ENCODE results near the gene INSIG1.
A peak's percentile ranks its signal among the peaks of the same experiment; 100 is the strongest.

INSIG1 gene

GRCh38 chr7:155333346-155334234 is 35.9 kb downstream of the INSIG1 start:
- DNase-seq: no peak

- DNase-seq: no peak
These were observed 39.3 kb downstream of the INSIG1 start for GRCh38 chr7:155336812-155337602.

GRCh38 chr7:155337946-155338631 is 40.4 kb downstream of the INSIG1 start:
- no peak for DNase-seq

GRCh38 chr7:155338632-155339320 is 41.1 kb downstream of the INSIG1 start:
- no peak for DNase-seq

- DNase-seq: no peak
These were observed 41.8 kb downstream of the INSIG1 start for GRCh38 chr7:155339474-155339873.

- DNase-seq: no peak
These were observed 42.4 kb downstream of the INSIG1 start for GRCh38 chr7:155340071-155340531.

GRCh38 chr7:155340721-155341120 is 43.0 kb downstream of the INSIG1 start:
- DNase-seq: no peak

- no peak for DNase-seq
These were observed 43.8 kb downstream of the INSIG1 start for GRCh38 chr7:155341463-155341983.

- no peak for DNase-seq
These were observed 44.6 kb downstream of the INSIG1 start for GRCh38 chr7:155342313-155342712.

- DNase-seq: no peak
These were observed 45.5 kb downstream of the INSIG1 start for GRCh38 chr7:155343150-155343549.

- no peak for DNase-seq
These were observed 46.0 kb downstream of the INSIG1 start for GRCh38 chr7:155343661-155344121.

- no peak for DNase-seq
These were observed 46.6 kb downstream of the INSIG1 start for GRCh38 chr7:155344270-155344617.

- DNase-seq: peak; percentile 40
These were observed 47.1 kb downstream of the INSIG1 start for GRCh38 chr7:155344618-155345433.

GRCh38 chr7:155345490-155345889 is 47.8 kb downstream of the INSIG1 start:
- no peak for DNase-seq

GRCh38 chr7:155346285-155346684 is 48.6 kb downstream of the INSIG1 start:
- DNase-seq: no peak

GRCh38 chr7:155348806-155349205 is 51.1 kb downstream of the INSIG1 start:
- no peak for DNase-seq

- DNase-seq: no peak
These were observed 52.1 kb downstream of the INSIG1 start for GRCh38 chr7:155349601-155350331.

GRCh38 chr7:155351120-155351870 is 53.6 kb downstream of the INSIG1 start:
- no peak for DNase-seq

- no peak for DNase-seq
These were observed 54.5 kb downstream of the INSIG1 start for GRCh38 chr7:155352076-155352752.
